Choroid plexus epithelial cell (primary cell): ENCODE results near the gene NHS.
A peak's percentile ranks its signal among the peaks of the same experiment; 100 is the strongest.

Experiments used
- DNase-seq: peaks from one replicate; pipeline ENCODE4 v3.0.0-alpha.2; 2010; ENCODE audit warnings: low read depth
- H3K4me3 ChIP-seq: 2 replicates; pipeline ENCODE4 v1.5.1; 2011; ENCODE audit warnings: low read depth, mild to moderate bottlenecking, control low read depth, low read length, moderate library complexity
- TF ChIP-seq, protein P1 (sequence below): conservative IDR thresholded peaks from 2 replicates; pipeline ENCODE4 v1.5.1; 2011; ENCODE audit warnings: low read depth, mild to moderate bottlenecking, control low read depth, inconsistent platforms, low read length, moderate library complexity

NHS gene

DNA sequence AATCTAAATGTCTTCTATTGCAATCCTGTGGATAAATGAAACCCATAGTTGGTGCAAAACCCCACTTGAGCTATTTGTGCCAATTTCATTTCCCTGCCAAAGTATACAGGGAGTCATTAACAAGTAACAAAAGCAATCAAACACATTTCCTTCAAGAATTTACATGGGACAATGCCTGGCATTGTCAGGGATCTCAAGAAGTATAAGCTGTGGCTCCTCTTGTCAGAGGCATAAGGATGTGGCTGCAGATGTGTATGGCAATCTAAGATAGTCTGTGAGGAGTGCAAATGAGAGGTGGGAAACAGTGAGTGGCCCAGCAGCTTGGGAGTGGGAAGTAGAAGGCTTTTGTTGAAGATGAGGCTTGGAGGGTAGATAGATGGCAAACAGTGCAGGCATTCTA lies 304.3 kb downstream of the NHS start:
- TF ChIP-seq, protein P1, sequence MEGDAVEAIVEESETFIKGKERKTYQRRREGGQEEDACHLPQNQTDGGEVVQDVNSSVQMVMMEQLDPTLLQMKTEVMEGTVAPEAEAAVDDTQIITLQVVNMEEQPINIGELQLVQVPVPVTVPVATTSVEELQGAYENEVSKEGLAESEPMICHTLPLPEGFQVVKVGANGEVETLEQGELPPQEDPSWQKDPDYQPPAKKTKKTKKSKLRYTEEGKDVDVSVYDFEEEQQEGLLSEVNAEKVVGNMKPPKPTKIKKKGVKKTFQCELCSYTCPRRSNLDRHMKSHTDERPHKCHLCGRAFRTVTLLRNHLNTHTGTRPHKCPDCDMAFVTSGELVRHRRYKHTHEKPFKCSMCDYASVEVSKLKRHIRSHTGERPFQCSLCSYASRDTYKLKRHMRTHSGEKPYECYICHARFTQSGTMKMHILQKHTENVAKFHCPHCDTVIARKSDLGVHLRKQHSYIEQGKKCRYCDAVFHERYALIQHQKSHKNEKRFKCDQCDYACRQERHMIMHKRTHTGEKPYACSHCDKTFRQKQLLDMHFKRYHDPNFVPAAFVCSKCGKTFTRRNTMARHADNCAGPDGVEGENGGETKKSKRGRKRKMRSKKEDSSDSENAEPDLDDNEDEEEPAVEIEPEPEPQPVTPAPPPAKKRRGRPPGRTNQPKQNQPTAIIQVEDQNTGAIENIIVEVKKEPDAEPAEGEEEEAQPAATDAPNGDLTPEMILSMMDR: no peak
- no peak overlapping the region for H3K4me3 ChIP-seq

DNA sequence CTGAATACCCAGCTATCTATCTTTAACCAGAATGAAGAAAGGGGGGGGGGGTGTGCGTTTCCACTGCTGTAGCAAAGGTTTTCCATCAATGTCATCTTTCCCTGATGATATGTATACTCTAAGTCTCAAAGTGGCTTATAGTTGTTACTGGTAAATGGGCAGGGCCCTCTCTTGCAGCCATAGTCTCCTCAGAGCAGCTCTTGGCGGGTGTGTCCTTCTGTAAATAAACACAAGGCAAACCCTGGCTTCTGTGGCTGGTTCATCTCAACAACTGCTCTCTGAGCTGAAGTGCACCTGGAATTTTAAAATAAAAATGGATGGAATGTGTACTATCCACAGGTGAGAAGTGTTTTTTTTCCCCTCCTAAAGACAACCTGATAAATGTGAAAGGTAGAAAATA lies 304.8 kb downstream of the NHS start:
- TF ChIP-seq, protein P1: no peak
- no peak overlapping the region for H3K4me3 ChIP-seq
- no peak for DNase-seq

More for the DNA sequence above, 304.3 kb downstream of the NHS start:
- no peak for DNase-seq

DNA sequence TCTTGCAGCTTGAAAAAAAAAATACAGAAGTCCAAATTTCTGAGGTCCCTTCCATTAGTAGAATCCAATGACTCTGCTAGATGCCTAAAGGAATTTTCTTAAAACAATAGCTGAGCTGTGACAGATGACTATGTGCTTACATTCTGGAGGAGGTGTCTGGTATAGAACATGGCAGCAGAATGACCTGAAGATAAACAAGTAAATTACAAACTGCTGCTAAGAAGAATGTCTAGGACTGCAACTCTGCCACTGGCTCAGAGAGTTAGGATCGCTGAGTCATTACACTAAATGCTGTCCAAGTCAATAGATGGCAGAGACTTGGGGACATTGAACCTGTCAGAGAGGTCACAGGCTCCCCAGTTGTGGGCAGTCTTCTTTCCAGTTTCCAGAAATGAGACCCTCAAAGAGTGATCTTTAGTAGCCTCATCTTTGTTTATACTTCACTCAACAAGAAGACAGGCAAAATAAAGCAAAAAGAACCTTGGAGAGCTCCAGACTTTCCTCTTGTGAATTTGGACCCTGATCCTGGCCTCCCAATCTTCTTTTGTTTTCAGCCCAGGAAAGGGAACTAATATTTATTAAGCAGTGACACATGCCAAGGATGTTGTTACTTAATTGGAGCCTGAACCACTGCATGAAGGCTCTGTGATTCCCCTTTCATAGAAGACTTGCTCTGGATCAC lies 305.9 kb downstream of the NHS start:
- TF ChIP-seq, protein P1: no peak
- H3K4me3 ChIP-seq: no peak overlapping the region
- no peak for DNase-seq

DNA sequence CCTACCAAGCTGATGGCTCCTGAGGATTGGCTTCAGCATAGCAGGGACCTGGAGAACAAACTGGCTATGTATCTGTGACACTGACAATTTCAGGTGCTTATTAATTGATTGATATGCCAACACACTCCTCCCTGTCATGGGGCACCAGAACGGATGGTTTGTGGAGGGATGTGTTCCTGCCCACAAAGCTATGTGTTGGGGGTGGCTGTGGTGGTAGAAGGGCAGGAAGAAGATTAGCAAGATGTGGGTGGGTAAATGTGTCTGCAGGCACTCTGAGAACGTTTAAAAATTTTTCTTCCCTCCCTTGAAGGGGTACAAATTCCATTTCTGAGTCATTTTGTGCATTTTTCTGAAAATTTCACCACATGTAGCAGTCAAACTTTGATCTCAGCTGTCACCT lies 307.3 kb downstream of the NHS start:
- DNase-seq: no peak
- TF ChIP-seq, protein P1: no peak
- no peak overlapping the region for H3K4me3 ChIP-seq

DNA sequence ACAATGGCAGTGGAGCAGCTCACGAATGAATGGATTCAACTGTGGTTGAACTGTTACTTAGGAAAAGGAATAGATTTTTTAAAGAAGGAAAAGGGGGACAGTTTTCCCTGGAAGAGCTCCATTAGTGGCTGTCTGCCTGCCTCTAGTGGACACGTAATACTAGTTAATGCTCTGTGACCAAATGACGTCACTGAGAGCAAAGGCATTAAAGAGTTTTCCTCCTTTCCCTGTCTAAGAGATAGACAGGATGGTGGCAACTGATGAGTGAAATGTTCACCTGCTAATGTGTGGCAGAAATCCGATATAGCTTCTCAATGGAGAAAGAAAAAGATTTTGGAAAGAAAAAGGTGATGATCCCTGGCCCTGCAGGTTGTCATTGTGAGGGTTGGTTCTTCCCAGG lies 310.0 kb downstream of the NHS start:
- TF ChIP-seq, protein P1: no peak
- no peak overlapping the region for H3K4me3 ChIP-seq
- DNase-seq: no peak

DNA sequence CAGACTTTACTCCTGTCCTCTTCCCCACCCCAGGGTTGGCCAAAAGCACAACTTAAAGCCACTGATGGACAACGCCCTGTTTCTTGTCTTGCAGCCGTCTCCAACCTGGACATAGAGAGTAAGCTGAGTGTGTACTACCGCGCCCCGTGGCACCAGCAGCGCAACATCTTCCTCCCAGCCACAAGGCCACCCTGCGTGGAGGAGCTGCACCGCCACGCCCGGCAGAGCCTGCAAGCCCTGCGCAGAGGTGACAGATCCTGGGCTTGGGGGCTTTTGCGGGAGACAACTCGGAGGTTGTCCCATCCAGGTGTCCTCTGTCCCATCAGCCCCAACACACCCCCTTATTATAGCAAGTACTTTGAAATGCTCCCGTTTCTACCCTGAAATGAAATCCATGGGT lies 312.6 kb downstream of the NHS start:
- H3K4me3 ChIP-seq: no peak overlapping the region
- TF ChIP-seq, protein P1: no peak
- DNase-seq: no peak

DNA sequence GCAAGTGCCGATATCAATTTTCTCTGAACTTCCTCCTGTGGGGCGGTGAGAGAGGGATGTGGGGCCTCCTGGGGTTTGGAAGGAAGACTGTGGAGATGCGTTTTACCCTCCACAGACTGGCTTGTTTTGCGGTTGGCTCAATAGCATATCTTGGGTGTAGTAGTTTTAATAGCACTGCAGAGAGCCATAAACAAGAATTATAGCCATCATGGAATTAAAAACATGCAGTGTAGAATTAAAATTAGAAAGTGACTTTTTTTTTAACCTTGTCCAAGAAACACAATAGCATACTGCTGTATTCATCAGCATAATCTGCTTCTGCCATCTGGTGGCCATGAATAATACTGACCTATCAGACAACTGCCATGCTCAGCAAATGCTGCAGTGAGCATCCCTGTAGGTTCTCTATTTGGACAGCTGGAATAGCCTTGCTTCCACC lies 315.0 kb downstream of the NHS start:
- no peak overlapping the region for H3K4me3 ChIP-seq
- TF ChIP-seq, protein P1: peak; percentile 65
- DNase-seq: peak; percentile 81
